Raji (cell line): ENCODE data around the gene CAMK2B.

Experiments used
- POLR2A ChIP-seq: IDR thresholded peaks from 2 replicates; pipeline ENCODE4 v1.6.1; 2011; ENCODE audit warnings: low read depth, low read length, control low read depth; ENCODE audit not compliant: insufficient read depth

The CAMK2B gene

DNA sequence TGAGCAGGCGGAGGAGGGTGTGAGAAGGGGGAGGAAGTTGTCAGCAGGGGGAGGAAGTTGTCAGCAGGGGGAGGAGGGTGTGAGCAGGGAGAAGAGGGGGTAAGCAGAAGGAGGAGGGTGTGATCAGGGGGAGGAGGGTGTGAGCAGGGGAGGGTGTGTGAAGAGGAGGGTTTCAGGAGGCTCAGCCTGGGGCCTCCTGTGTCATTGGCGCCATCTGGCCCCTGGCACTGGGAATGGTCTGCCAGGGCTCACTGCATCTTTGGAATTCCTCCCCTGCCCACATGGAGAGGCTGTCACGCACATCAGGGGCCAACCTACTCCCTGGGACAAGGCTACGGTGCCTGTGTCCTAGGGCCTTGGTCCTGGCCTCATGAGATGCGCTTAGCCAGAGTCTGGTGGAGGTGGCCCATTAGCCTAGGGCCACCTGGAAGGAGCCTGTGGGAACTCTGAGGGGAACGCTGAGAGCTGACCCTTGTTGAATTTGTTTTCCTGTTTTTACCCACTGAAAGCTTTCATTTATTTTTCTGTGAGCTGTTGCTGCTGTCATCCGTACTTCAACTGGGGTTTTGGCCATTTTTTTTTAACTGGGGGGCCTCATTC lies 18.0 kb downstream of the CAMK2B start:
- no peak for TF ChIP-seq POLR2A

DNA sequence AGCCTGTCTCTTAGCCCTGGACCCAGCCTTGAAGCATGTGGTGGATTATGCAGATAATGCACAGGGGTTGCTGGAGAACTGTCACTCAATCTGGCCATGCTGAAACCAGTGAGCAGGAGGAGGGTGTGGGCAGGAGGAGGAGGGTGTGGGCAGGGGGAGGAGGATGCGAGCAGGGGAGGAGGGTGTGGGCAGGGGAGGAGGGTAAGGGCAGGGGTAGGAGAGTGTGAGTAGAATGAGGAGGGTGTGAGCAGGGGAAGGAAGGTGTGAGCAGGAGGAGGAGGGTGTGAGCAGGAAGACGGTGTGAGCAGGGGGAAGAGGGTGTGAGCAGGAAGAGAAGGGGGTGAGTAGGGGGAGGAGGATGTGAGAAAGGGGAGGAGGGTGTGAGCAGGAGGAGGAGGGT lies 18.8 kb downstream of the CAMK2B start:
- no peak for TF ChIP-seq POLR2A

DNA sequence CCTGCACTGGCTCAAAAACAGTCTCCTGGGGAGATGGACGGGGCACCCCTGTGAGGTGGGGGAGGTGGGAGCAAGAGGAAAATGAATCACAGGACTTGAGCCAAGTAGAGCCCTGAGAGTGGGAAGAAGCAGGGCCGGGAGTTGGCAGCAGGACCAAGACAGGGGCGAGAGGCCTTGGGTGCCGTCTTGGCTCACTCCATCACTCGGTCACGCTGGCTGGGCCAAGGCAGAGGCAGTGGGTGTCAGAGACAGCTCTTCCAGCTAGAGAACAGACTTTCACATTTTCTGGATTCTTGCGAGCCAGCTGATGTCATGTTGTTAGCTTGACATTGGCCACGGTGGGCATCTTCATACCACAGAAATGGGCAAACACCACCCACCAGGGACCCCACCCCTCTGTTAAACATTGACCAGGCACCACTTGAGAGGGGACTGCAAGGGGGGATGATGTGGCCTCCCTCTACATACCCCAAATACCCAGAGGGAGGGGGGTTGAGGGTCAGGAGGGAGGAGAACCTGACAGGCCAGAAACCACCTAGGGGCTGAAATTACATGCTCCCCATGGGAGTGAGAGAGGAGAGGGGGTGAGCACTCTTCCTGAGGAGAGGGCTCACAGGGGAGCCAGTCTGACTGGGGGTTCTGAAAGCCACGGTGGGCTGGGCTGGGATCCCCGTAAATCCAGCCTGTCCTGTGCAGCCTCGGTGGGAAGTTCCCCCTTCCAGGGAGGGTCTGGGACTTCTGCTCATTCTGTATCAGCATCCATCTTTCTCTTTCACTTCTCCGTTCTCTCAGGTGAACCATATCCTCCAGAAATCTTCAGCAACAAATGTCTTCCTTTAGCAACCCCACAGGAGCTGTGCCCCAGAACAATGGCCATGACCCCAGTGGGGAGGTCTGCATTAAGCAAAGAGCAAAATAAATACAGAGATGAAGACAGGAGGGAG lies 19.6 kb downstream of the CAMK2B start:
- no peak for TF ChIP-seq POLR2A

DNA sequence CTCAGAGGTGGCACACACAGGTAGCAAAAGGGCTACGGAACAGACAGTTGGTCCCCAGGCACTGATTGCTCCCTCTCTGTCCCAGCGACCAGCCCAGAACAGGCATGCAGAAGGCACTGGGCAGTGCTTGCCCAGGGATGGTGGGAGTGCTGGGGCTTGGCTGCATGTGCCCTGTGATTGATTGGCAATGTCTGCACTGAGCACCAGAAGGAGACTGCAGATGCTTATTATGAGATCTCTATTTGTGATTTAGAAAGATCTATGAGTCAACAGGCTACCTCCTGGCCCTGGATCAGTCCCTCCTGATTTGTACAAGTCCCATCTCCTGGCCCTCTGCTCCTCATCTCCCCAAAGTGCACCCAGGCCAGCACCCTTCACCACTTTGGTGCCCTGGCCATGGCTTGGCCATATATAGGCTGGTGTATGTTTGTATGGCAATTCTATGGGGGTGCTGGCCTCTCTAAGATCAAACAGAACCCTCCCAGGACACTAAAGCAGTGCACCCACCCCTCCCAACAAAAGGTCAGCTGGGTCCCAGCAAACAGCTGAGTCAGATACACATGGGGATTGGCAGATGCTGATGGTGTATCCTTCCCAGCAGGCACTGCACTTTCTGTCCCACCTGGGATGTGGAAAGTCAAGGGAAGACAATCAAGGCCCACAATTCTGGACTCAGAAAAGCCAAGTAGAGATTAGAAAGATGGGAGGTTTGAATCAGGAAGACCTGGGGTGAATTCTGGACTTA lies 30.9 kb downstream of the CAMK2B start:
- no peak for TF ChIP-seq POLR2A

GRCh38 chr7:44293561-44294324 lies 31.7 kb downstream of the CAMK2B start:
- no peak for TF ChIP-seq POLR2A

GRCh38 chr7:44292876-44293560 lies 32.4 kb downstream of the CAMK2B start:
- no peak for TF ChIP-seq POLR2A

GRCh38 chr7:44292420-44292817 lies 33.0 kb downstream of the CAMK2B start:
- TF ChIP-seq POLR2A: no peak

DNA sequence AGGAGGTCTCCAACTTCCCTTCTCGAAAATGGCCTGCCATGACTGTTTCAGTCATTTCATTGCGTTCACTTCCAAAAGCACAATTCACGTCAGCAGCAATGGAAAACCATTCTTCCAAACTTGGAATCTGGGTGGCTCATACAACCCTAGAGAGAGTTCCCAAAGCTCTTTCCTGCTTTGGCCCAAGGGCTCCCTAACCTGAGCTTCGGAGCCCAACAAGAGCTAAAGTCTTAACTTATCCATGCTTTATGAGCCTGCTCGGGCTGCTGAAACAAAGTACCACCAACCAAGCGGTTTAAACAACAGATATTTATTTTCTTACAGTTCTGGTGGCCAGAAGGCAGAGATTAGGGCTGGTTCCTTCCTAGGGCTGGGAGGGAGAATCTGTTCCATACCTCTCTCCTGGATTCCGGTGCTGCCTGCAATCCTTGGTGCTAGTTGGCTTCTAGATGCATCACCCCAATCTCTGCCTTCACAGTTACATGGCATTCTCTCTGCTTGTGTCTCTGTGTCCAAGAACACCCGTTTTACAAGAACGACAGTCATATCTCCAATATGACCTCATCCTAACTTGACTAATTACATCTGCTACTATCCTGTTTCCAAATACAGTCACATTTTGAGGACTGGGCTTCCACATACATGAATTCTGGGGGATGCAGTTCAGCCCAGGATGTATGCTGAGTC lies 33.5 kb downstream of the CAMK2B start:
- no peak for TF ChIP-seq POLR2A

DNA sequence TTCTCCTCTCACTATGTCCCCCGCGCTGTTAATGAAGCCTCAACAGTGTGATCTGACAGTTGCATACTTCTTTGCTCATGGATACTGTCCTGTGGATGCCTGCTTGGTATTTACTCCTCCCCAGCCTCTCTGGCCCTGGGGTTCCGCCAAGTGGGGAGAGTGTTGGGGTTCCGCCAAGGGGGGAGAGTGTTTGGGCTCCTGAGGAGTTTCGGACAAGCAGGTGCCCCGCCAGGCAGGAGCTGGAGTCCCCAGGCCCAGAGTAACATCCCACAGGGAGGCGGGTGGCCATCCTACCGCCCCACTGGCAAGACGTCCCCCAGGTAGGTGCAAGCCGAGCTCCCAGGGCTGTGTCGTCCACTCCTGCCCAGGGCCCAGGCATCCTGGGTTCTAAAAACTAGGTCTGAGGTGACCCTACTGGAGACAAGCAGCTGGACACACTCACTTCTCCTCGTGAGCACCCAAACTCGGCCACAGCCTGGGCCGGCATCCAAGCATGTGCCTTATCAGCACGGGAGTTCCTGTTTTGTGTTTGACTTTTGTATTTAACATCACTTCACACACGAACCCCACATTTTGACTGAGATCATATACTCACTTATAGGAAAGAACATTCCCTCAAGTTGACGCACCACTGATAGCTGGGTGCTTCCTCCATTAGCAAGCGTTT lies 34.2 kb downstream of the CAMK2B start:
- TF ChIP-seq POLR2A: no peak

GRCh38 chr7:44290252-44290620 lies 35.2 kb downstream of the CAMK2B start:
- no peak for TF ChIP-seq POLR2A

- TF ChIP-seq POLR2A: no peak
Measured at GRCh38 chr7:44289341-44290251, 35.8 kb downstream of the CAMK2B start.

DNA sequence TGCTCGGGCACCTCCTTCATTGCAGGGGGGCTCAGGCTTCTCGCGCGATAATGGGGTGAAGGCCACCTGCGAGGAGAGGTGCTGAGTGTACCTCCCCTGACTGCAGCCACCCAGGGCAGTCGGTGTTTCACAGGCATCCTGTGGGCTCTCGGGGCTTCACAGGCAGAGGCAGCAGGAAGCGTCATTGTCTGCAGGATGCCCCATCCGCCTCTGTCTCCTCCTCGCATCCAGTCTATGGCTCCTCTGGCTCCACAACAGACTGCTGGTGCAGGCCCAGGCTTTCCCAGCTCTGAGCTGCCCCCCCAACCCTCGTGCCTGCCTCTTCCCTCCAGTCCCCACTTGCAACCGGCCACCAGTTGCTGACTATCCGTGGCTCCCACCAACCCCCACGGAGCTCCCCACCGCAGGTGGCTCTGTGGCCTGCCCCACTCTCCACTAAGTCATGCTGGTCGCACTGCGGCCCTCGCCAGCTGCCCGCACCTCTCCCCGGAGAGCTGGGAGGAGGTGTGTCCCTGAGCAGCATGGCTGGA lies 36.5 kb downstream of the CAMK2B start:
- no peak for TF ChIP-seq POLR2A

- TF ChIP-seq POLR2A: no peak
Measured at GRCh38 chr7:44288381-44288685, 37.1 kb downstream of the CAMK2B start.
